Tibial nerve (tissue), 4 donors: ENCODE data around the gene FTCD. TPM values are rescaled to one million over a fixed set of nuclear protein-coding genes. Genes with fewer than 3 reads are reported as not detected.
A peak's percentile ranks its signal among the peaks of the same experiment; 100 is the strongest.

Experiments
- DNase-seq, 2 donors: peaks; one replicate each; pipeline ENCODE4 v3.0.0-alpha.2; 2019; ENCODE audit warnings: low spot score in 2 of 2
- H3K27ac ChIP-seq, 4 donors: fragments of 200-600 bp; sonication (generic) in 3 of 4; one replicate each; pipeline ENCODE4 v1.5.1; 2017 to 2019; ENCODE audit warnings: mild to moderate bottlenecking in 1 of 4
- H3K27me3 ChIP-seq, 2 donors: fragments of 200-600 bp; sonication (generic) in 1 of 2; one replicate each; pipeline versions ENCODE4 v1.5.1 to v1.6.0; 2017 to 2019
- H3K36me3 ChIP-seq, 3 donors: fragments of 200-600 bp; sonication (generic); one replicate each; pipeline ENCODE4 v1.5.1; 2018 to 2019
- H3K4me1 ChIP-seq, 4 donors: fragments of 200-600 bp; sonication (generic) in 3 of 4; one replicate each; pipeline ENCODE4 v1.5.1; 2017 to 2019
- H3K4me3 ChIP-seq, 4 donors: fragments of 200-600 bp; sonication (generic) in 3 of 4; one replicate each; pipeline ENCODE4 v1.5.1; 2017 to 2019; ENCODE audit warnings: mild to moderate bottlenecking in 1 of 4, moderate library complexity in 1 of 4
- H3K9me3 ChIP-seq, 4 donors: fragments of 200-600 bp; sonication (generic) in 3 of 4; one replicate each; pipeline ENCODE4 v1.5.1; 2017 to 2019
- CTCF ChIP-seq, 5 experiments: fragments of 200-600 bp in 3 of 5; fragments of 450-650 bp in 2 of 5; sonication (generic) in 3 of 5; IDR thresholded peaks; one replicate each; pipeline ENCODE4 v1.5.1; 2016 to 2019; ENCODE audit warnings: antibody characterized with exemption in 5 of 5, mild to moderate bottlenecking in 3 of 5, moderate library complexity in 2 of 5
- EP300 ChIP-seq, 2 donors: sonication (generic); formaldehyde crosslinking; IDR thresholded peaks; one replicate each; pipeline ENCODE4 v1.6.1; 2017; ENCODE audit warnings: antibody characterized with exemption in 2 of 2, mild to moderate bottlenecking in 1 of 2
- POLR2A ChIP-seq, 2 donors: fragments of 450-650 bp; IDR thresholded peaks; one replicate each; pipeline ENCODE4 v1.6.1; 2017; ENCODE audit warnings: antibody characterized with exemption in 2 of 2, mild to moderate bottlenecking in 2 of 2, moderate library complexity in 2 of 2
- WGBS, 2 donors: methylation state at CpG; one replicate each; pipeline ENCODE4 v1.1.5; 2018; 5-methylcytosine and 5-hydroxymethylcytosine counted together
- total RNA-seq, 4 donors: library from RNA; depleted of rRNA; stranded (reverse); fragments of >200 nt; gene quantifications; one replicate each; pipeline ENCODE4 v1.1.0, GENCODE V29; 2016

The FTCD gene
- total RNA-seq, 4 donors from 2014 or later = 2.2 to 21.2 (median 2.5) TPM

GRCh38 chr21:46124926-46125845 lies 30.2 kb downstream of the FTCD start:
- TF ChIP-seq CTCF (IDR thresholded peaks at IDR 0.05) (no peak), EP300 (IDR thresholded peaks at IDR 0.05) (no peak), POLR2A (IDR thresholded peaks at IDR 0.05) (no peak)
- no peak overlapping the region for H3K27ac ChIP-seq
- DNase-seq = peak in 1 of 2 donors; percentile 12
- H3K9me3 ChIP-seq = no peaks in the 10 kb centered on the region
- peaks cover 0 to 94% (median 0%) of the 10 kb centered on the region in 3 donors for H3K36me3 ChIP-seq
- H3K27me3 ChIP-seq = no peaks in the 10 kb centered on the region
- no peak overlapping the region for H3K4me3 ChIP-seq
- WGBS, 2 donors = 84 to 91% methylated on average over 34 to 42 of the region's 49 CpGs
- H3K4me1 ChIP-seq = no peaks in the 10 kb centered on the region

- H3K9me3 ChIP-seq = no peaks in the 10 kb centered on the region
- TF ChIP-seq POLR2A (IDR thresholded peaks at IDR 0.05) = no peak
- TF ChIP-seq CTCF (IDR thresholded peaks at IDR 0.05) = no peak
- TF ChIP-seq EP300 (IDR thresholded peaks at IDR 0.05) = no peak
- H3K4me3 ChIP-seq = no peak overlapping the region
- DNase-seq = peak in 1 of 2 donors; percentile 11
- no peaks in the 10 kb centered on the region for H3K27me3 ChIP-seq
- H3K27ac ChIP-seq = no peak overlapping the region
- 90 to 94% methylated on average over 14 to 16 of the region's 16 CpGs for WGBS, 2 donors
- peaks cover 0 to 98% (median 0%) of the 10 kb centered on the region in 3 donors for H3K36me3 ChIP-seq
- H3K4me1 ChIP-seq = no peaks in the 10 kb centered on the region
Observed at GRCh38 chr21:46124083-46124925, 31.1 kb downstream of the FTCD start.

- peak in 1 of 2 donors; percentile 5 for DNase-seq
- WGBS, 2 donors = 94 to 95% methylated on average over 11 to 12 of the region's 12 CpGs
- H3K9me3 ChIP-seq = no peaks in the 10 kb centered on the region
- TF ChIP-seq EP300 (IDR thresholded peaks at IDR 0.05) (no peak), POLR2A (IDR thresholded peaks at IDR 0.05) (no peak), CTCF (IDR thresholded peaks at IDR 0.05) (no peak)
- H3K4me3 ChIP-seq = no peak overlapping the region
- H3K27ac ChIP-seq = no peak overlapping the region
- H3K36me3 ChIP-seq = peaks cover 0 to 98% (median 0%) of the 10 kb centered on the region in 3 donors
- no peaks in the 10 kb centered on the region for H3K27me3 ChIP-seq
- H3K4me1 ChIP-seq = no peaks in the 10 kb centered on the region
Observed at GRCh38 chr21:46122758-46123683, 32.4 kb downstream of the FTCD start.

- no peaks in the 10 kb centered on the region for H3K9me3 ChIP-seq
- TF ChIP-seq EP300 (IDR thresholded peaks at IDR 0.05) (no peak), CTCF (IDR thresholded peaks at IDR 0.05) (no peak), POLR2A (IDR thresholded peaks at IDR 0.05) (no peak)
- peaks cover 0 to 98% (median 0%) of the 10 kb centered on the region in 3 donors for H3K36me3 ChIP-seq
- peaks cover 0 to under 1% (median 0%) of the 10 kb centered on the region in 4 donors for H3K4me1 ChIP-seq
- H3K27ac ChIP-seq = no peak overlapping the region
- WGBS, 2 donors = 86% methylated on average over 12 of the region's 12 CpGs
- peak in 1 of 2 donors; percentile 6 for DNase-seq
- no peaks in the 10 kb centered on the region for H3K27me3 ChIP-seq
- H3K4me3 ChIP-seq = no peak overlapping the region
Observed at GRCh38 chr21:46122237-46122671, 33.1 kb downstream of the FTCD start.
